NCI-H128 (cell line): ENCODE data around the gene AMN.

ENCODE experiments used
- DNase-seq: peaks from one replicate; lab custom pipeline; 2025; ENCODE audit not compliant: unreplicated experiment; lab: John Stamatoyannopoulos, UW

Gene AMN

GRCh38 chr14:102898776-102899515 lies 23.5 kb upstream of the AMN start:
- DNase-seq, result no peak

- no peak for DNase-seq
Observed at GRCh38 chr14:102899516-102899900, 23.0 kb upstream of the AMN start.

GRCh38 chr14:102900631-102901571 lies 21.6 kb upstream of the AMN start:
- DNase-seq, result no peak

GRCh38 chr14:102901633-102902032 lies 20.8 kb upstream of the AMN start:
- DNase-seq, result no peak

- no peak for DNase-seq
Observed at GRCh38 chr14:102902086-102902485, 20.4 kb upstream of the AMN start.

GRCh38 chr14:102902523-102903247 lies 19.8 kb upstream of the AMN start:
- no peak for DNase-seq

- no peak for DNase-seq
Observed at GRCh38 chr14:102903248-102903888, 19.1 kb upstream of the AMN start.

- no peak for DNase-seq
Observed at GRCh38 chr14:102903889-102904512, 18.5 kb upstream of the AMN start.

GRCh38 chr14:102905116-102906108 lies 17.1 kb upstream of the AMN start:
- DNase-seq, result no peak

- no peak for DNase-seq
Observed at GRCh38 chr14:102906616-102907302, 15.7 kb upstream of the AMN start.

- no peak for DNase-seq
Observed at GRCh38 chr14:102907303-102907844, 15.1 kb upstream of the AMN start.

- no peak for DNase-seq
Observed at GRCh38 chr14:102907980-102908730, 14.3 kb upstream of the AMN start.

GRCh38 chr14:102908766-102909455 lies 13.6 kb upstream of the AMN start:
- no peak for DNase-seq

- no peak for DNase-seq
Observed at GRCh38 chr14:102909462-102909861, 13.0 kb upstream of the AMN start.

GRCh38 chr14:102909911-102910310 lies 12.6 kb upstream of the AMN start:
- no peak for DNase-seq

GRCh38 chr14:102910442-102910841 lies 12.0 kb upstream of the AMN start:
- no peak for DNase-seq

GRCh38 chr14:102911541-102911951 lies 10.9 kb upstream of the AMN start:
- no peak for DNase-seq
